Heart left ventricle (tissue), 13 donors: ENCODE results near the gene FAM227A.

Experiments used
- CTCF ChIP-seq, 12 donors: fragments of 200-600 bp; sonication (generic) in 4 of 12; IDR thresholded peaks; one replicate each; pipeline versions ENCODE4 v1.5.0 to v1.8.0; 2018 to 2022; ENCODE audit warnings: antibody characterized with exemption in 12 of 12, mild to moderate bottlenecking in 5 of 12
- POLR2A ChIP-seq, 2 donors: fragments of 450-650 bp; IDR thresholded peaks; one replicate each; pipeline ENCODE4 v1.6.1; 2017; ENCODE audit warnings: antibody characterized with exemption in 2 of 2, mild to moderate bottlenecking in 2 of 2, moderate library complexity in 2 of 2
- donor health status: ischemic (EF 13 %, LVEDD 7.1; RV severe dilation, severe dysfunction).
- donor health status: DM: no; HTN: yes; CAD: no.
- donor health status: DM: no; HTN: no; CAD: no.
- donor health status: ischemic (EF 25% LVEDD 6.9; RV normal size, moderate dysfunction).
- donor health status: ischemic (EF 25% LVEDD 5.7; RV mildly dilated, moderate dysfunction).
- donor health status: ischemic (EF 35%, LVEDD 5.7; RV mildly dilated, moderate dysfunction).
- donor health status: nonischemic (EF 11% LVEDD 7.7; RV severe dilation, severe dysfunction).
- donor health status: DM: yes; HTN: yes; CAD: no.
- donor health status: PGD.
- donor health status: ischemic (EF 29% LVEDD 5.4; RV normal size, mild dysfunction).
- donor health status: nonischemic (EF 23%, LVEDD 6.1; RV moderate dilation, normal function).

DNA sequence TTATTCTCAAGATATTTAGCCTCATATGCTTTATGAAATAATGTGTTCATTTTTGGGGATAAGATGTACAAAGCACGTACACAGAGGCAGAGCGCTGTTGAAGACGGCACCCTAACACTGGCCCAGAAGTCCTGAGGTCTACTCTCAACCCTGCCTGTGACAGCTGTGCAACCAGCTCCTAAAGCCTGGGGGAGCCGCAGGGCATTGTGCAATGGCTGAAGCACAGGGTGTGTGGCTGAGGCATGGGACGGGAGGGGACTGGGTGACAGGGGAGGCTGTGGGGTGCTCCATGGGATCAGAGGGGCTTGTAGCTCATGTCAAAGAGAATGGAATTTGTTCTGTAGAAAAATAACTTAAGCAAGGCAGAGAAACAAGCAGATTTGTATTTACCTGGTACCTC lies 27.7 kb downstream of the FAM227A start:
- TF ChIP-seq POLR2A (IDR thresholded peaks at IDR 0.05) (no peak), CTCF (IDR thresholded peaks at IDR 0.05) (no peak)
